Tongue (tissue), 2 donors: ENCODE data around the gene SRM. TPM values are rescaled to one million over a fixed set of nuclear protein-coding genes. Genes with fewer than 3 reads are reported as not detected.
A peak's percentile ranks its signal among the peaks of the same experiment; 100 is the strongest.
"Not testable (repeated sequence)": the region's sequence is repeated elsewhere in the genome, so short reads cannot be mapped to it uniquely, and the experiment has no call there.

ENCODE experiments used
- DNase-seq: peaks from one replicate; pipeline ENCODE4 v3.0.0-alpha.2; 2015
- total RNA-seq: library from RNA; depleted of rRNA; stranded (reverse); fragments of >200 nt; gene quantifications from one replicate; pipeline ENCODE4 v1.2.3, GENCODE V29; 2014

Gene SRM
- total RNA-seq, 1 donor from 2014 or later: 25.7 TPM

DNA sequence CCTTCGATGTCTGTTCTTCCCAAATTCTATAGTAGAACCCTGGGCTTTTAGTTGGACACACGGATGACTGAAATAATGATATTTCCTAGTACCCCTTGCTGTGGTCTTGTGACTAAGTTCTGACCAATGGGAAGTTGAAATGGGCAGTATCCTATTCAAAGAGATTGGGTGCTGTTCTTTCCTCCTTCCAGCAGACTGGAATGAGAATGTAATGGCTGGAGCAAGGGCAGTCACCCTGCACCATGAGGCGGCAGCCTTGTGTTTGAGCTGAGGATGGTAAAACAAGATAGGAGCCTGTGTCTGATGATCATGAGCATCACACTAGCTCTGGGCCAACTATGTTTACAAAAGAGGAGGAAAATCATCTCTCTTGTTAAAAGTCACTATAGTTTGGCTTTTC lies 5.1 kb upstream of the SRM start:
- no peak for DNase-seq

DNA sequence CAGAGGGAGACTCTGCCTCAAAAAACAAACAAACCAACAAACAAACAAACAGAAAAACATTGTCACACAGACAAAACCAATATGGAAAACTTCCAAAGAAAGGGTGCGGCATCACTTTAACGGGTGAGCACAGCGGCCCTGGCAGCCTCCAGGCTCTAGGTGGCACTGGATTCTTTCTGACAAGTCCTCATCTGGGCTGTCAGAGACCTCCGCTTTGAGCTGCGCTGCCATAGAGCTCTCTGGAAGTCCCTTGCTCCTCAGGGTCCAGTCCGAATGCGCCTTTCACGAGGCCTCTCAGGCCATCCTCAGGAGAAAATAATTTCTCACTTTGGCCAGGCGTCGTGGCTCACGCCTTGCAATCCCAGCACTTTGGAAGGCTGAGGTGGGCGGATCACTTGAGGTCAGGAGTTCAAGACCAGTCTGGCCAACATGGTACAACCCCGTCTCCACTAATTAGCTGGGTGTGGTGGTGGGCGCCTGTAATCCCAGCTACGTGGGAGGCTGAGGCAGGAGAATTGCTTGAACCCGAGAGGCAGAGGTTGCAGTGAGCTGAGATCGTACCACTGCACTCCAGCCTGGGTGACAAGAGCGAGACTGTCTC lies 4.2 kb upstream of the SRM start:
- not testable (repeated sequence) for DNase-seq

DNA sequence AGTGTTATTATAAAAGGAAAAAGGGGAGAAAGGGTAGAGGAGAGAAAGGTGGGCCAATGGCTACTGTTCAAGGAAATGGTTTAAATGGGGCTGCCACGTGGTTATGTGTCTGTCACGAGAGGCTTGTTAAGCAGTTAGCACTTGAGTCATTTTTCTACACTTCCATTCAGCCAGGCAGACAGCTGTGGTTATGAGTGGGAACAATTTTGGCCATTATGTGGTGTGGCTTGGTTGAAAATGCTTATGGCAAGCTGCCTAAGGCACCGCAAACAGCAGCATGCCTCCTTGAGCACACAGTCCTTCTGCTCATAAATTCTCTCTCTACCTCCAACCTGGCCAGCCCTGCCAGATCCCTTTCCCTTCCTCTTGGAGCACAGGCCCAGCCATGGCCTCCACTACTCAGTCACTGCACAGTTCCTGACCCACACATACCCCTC lies 3.2 kb upstream of the SRM start:
- no peak for DNase-seq

DNA sequence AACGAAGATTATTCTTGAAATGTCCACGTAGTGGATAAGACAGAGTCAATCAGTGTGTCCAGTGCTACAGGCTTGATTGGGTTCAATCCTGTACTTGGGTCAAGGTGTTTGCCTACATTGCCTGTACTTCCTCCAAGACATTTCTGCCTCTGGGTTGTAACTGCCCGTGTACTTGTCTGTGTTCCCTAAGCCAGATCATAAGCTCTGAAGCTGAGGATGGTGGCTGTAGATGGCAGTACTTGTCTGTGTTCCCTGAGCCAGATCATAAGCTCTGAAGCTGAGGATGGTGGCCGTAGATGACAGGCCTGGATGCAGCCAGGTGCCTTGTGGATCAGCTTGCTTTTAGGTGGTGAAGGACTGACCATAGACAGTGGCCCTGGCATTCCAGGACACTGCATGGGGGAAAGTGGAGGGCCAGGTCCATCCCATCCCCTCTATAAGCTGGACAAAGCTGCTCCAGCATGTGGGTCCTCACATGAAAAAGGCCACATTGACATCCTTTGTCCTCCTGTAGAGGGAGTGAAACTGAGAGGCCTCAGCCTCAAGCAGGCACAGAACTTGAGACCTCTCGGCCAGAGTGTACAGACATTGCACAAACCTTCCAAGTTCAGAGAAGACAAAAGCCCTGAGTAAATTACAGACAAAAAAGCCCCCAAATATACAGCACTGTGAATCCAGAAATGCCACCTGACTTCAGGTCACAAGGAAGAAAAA lies 2.0 kb upstream of the SRM start:
- DNase-seq: no peak

DNA sequence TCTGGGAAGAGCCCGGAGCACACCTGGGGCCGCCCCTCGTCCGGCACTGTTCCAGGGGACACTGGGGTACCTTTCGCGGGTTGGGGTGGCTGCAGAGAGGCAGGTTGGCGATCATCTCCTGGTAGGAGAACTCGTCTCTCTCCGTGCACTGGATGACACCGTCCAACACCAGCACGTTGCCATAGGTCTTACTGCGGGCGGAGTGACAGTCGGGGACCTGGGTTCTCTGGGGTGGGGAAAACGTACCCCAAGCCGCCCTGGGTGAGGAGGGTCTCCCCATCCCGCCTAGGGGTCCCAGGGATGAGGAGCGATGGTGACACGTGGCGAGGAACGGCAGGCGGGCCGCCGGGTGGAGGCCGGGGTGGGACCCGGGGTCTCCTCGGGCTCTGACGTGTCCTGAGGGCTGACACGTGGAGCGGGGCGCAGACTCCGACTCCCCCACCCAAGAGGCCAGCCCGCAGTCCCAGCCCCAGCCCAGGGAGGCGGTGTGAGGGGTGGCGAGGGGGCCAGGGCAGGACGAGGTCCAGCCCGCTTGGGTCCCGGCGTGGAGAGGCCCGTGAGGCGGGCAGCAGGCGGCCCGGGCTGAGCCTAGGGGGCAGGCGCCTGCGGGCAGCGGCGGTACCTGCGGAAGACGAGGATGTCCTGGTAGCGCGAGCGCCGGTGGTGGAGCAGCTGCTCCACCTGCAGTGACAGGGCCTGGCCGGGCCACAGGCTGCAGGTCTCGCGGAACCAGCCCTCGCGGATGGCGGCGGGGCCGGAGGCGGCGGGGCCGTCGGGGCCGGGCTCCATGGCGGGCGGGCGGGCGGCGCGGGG lies 457 bp downstream of the SRM start:
- DNase-seq: no peak

DNA sequence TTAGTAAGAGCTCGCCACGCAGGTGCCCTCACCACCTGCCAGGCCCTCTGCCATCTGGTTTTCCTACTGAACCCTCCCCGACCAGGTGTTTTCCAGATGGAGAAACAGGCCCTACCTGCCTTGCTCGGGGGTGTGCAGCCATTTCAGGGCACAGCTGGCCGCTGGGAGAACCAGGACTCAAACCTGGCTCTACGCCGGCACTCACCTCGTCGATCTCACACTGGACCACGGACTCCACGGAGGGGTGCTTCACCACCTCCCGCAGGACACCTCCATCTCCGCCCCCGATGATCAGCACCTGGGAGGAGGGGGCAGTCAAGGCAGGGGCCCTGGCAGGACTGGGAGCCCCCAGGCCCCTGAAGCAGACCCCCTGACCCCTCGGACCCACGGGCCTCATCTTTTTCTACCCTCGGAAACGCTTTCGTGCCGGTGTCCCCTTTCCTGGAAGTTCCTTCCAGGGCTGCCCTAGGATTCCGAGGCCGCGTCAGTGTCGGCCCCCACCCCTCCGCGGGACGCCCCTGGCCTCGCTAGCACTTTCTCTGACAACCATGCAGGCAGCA lies 1.1 kb downstream of the SRM start:
- DNase-seq: no peak

DNA sequence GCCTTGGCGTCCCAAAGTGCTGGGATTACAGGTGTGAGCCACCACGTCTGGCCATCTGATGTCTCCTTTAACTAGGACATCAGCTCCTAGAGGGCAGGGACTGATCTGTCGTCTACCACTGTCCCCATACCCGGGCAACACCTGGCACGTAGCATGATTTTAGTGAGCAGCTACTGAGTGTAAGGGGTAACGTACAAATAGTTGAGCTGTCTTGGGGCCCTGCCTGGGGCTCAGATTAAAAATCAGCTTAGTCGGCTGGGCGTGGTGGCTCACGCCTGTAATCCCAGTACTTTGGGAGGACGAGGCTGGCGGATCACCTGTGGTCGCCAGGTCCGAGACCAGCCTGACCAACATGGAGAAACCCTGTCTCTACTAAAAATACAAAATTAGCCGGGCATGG lies 1.8 kb downstream of the SRM start:
- no peak for DNase-seq

DNA sequence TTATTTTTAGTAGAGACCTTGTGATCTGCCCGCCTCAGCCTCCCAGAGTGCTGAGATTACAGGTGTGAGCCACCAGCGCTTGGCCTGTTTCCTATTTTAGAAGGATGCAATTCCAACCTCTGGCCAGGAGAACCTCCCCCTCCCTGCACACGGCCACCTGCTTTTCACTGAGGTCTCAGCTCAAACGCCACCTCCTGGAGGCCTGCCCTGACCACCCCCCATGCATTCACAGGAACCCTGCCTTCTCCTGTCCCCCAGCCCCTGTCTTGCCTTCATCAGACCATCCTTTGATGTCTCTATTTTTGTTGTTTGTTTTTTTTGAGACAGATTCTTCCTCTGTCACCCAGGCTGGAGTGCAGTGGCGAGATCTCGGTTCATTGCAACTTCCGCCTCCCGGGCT lies 2.3 kb downstream of the SRM start:
- DNase-seq: no peak

DNA sequence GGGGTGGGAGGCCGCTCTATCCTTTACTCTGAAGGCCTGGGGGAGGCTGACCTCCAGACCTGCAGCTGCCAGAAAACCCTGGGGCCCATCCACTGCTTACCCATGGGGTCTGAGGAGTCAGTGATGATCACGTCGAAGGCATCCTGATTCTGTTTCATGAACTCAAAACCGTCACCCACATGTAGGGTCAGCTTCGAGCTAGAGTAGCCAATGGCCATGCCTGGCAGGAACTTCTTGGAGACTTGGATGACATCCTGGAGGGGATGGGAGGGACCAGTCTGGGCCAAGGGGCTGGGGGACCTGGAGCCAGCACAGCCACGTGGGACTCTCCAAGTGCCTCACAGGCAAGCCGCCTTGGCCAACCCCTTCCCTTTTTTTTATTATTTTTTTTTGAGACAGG lies 3.3 kb downstream of the SRM start:
- DNase-seq: no peak

DNA sequence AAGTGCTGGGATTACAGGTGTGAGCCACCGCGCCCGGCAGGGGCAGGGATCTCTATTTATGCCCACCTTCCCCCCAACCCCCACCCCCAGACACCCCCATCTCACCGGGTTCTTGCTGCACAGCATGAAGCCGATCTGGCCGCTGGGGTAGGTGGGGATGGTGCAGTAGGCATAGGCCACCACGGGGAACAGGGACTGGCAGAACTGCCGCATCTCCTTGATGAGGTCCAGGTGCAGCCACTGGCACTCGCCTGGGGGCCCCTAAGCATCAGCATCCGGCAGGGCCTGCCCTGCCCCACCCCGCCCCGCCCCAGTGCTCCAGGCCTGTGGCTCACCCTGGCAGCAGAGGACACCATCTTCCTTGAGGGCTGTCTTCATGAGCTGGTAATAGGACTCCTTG lies 4.1 kb downstream of the SRM start:
- DNase-seq: no peak

DNA sequence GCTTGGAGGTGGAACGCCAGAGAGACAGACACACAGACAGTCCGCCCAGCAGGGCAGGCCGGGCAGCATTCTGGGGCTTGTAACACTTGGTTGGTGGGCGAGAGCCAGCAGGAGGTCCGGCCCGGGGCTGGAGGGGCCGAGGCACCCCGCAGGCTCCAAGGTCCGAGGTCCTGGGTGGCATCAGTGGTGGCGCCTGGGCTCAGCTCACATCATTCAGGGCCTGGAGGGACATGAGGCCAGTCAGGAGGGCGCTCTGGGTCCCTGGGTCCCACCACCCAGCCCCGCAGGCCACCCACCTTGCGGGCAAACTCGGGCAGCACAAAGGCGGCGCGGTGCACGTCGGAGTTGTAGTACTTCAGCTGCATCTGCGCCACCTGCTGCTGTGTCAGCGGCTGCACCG lies 5.2 kb downstream of the SRM start:
- no peak for DNase-seq

DNA sequence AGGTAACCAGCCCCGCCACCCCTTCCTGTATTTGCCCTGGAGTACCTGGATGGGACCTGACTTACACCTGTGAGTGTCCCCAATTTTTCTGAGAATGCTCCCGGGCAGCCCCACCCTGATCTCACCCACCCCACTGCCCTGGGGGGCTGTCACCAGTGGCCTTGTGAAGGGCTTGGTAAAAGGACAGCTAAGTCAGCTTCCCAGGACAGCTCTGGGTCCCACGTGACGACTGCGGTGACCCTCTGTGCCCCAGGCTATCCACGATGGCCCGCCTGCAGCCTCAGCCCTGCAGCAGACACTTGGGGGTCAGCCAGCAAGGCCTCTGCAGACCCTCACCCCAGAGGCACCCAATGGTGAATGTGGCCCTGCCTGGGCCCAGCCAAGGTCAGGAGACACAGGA lies 5.6 kb downstream of the SRM start:
- no peak for DNase-seq

DNA sequence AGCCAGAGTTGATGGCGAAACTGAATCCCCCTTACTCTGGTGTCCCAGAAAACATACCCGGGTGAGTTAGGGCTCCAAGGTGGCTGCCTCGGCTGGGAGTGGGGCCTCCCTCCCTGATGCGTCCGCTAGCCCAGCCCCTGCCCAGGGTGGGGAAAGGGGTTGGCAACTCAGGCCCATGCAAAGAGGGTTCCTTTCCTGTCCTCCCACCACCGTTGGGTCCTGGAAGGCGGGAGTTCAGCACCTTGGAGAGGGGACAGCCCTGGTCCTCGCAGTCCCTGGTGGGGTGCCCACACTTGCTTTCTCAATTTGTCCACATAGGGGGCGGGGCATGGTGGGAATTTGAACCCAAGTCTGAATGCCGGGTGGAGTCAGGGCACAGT lies 6.1 kb downstream of the SRM start:
- peak; percentile 57 for DNase-seq

DNA sequence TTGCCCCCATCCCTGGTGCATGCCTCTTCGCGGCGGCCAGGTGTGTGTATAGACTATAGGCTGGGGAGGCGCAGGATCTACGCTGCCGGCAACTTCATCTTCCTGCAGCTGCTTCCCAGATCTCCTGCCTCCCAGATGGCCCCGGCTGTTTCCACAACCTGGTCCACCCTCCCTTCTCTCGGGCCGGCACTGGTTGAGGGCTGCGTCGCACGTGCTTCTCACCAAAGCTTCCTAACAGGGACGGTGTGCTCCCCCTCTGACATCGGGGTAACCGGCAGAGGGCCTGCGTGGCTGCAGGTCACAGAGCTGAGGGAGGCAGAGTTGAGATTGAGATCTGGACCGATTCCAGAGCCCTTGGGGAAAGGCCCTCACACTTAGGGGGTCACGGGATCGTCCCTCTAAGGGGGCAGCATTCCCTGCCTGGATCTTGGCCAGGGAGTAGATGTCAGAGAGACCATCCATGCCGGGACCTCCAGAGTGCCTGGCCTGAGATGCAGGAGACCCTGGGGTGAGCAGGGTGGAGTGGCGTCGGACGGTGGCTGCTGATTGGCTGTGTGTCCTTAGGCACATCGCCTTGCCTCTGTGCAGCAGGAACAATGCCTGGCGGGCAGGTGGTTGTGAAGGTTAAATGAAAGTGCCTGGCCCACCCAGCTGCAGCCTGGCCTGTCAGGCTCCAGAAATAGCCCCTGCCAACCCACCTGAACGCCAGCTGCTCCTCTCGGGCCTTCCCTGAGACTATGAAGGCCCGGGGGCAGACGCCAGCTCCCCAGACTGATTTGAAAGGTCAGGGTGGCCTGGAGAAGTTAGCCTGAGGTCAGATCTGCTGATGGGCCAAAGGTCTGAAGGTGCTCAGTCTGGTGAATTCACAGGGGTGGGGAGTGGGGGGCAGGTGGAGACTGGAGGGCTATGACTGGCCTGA lies 6.7 kb downstream of the SRM start:
- DNase-seq: peak; percentile 47

DNA sequence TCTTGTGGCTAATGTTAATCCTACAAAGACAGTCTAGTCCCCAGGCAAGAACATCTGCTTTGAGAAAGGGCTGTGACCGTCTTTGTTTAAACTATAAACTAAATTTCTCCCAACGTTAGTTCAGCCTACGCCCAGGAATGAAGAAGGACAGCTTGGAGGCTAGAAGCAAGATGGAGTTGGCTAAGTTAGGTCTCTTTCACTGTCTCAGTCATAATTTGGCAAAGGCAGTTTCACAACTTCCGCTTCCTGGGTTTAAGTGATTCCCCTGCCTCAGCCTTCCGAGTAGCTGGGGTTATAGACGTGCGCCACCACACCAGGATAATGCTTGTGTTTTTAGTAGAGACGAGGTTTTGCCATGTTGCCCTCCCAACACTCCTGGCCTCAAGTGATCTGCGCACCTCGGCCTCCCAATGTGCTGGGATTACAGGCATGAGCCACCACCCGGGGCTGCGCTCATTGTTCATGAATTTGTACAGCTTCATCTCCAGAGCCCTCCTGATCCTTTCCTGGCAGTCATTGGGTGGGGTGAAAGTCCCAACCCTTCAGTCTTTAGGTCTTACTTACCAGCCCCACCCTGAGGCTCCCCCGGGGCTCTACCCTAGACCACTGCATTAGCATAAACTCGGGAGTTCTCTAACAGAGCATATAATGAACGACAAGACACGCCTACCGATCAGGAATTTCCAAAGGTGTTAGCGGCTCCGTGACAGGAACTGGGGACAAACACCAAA lies 7.9 kb downstream of the SRM start:
- no peak for DNase-seq

DNA sequence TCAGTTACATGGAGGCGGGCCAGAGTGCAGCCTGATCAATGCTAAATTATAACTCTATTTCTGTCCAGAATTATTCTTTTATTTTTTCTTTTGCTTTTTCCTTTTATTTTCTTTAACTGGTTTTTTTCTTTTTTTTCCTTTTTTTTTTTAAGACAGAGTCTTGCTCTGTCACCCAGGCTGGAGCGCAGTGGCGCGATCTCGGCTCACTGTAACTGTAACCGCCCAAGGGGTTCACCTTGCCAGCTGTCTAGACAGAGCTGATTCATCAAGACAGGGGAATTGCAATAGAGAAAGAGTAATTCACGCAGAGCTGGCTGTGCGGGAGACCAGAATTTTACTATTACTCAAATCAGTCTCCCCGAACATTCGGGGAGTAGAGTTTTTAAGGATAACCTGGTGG lies 8.7 kb downstream of the SRM start:
- not testable (repeated sequence) for DNase-seq

DNA sequence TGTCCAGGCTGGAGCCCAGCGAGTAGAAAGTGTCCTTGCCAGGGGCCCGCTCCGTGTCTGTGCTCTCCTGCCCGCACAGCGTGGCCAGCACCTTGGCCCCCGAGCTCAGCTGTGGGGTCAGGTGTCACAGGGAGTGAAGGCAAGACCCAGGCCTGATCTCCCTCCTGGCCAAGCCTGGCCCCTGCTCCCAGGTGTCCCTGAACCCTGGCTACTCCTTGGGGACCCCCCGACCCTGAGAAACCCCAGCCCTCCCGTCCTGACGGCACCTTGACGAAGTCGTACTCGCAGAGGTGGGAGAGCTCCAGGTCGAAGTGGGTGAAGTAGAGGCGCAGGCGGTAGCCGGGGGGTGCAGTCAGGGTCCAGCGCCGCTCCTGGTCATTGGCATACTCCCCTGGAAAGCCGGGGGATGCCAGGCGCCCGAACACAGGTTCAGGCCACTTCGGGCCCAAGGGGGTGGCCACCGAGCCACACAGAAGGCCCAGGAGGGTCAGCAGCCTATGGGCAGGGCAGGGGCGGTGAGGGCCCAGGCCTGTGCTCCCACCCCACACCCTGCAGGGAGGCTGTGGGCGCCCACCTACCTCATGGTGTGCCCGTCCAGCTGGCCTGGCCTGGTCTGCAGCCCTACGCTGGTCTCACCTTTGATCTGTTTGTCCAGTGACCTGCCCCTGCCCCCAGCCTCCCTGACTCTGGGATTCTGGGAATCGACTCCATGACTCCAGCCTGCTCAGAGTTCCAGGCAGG lies 13.0 kb downstream of the SRM start, which contains the start of gene MASP2:
MASP2 (minus strand) TSS at position 615 of the 741 bp plus-strand sequence; CDS start at position 583, 32 bp downstream.
- DNase-seq: no peak

DNA sequence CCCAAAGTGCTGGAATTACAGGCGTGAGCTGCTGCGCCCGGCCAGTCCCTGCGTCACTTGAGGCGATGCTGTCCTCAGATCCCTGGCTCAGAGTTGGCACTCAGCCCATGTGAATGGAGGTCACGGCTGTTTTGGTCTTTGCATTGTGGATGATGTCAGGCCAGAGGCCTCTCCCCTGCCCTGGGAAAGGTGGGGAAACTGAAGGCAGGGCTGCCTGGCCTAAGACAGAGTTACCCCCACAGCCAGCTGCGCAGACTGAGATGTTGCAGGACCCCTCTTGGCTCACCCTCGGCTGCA lies 13.6 kb downstream of the SRM start:
- DNase-seq: peak; percentile 55

DNA sequence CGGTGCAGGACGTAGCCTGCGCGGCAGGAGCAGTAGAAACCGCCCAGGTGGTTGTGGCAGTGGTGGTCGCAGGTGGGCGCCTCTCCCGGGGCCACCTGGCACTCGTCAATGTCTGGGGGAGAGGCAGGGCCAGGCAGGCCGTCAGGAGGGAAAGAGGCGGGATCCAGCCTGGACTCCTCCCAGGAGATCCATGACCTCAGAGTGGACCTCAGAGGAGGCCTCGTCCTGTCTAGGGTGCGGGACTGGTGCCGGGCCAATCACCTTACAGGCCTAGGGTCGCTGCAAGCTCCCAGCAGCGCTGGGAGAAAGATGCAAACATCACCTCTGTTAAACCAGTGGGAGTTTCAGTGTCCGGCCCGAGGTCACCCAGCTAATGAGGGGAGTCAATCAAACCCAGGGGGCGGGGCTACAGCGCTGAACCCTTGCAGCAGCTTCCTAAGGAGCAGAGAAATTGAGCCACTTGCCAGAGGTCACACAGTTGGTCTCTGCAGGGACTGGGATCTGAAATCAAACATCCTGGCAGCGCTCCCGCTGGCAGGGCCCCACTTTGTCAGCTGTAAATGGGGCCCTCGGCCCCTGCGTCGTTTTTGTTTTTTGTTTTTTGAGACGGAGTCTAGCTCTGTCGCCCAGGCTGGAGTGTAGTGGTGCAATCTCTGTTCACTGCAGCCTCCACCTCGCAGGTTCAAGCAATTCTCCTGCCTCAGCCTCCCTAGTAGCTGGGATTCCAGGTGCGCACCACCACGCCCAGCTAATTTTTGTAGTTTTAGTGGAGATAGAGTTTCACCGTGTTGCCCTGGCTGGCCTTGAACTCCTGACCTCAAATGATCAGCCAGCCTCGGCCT lies 14.2 kb downstream of the SRM start:
- no peak for DNase-seq
